DOHH2 (cell line): ENCODE results near the gene TFAP2D.

Experiments
- EZH2phosphoT487 ChIP-seq: fragments of 200-600 bp; sonication (generic); IDR thresholded peaks from 2 replicates; pipeline ENCODE4 v1.6.1; 2017; ENCODE audit warnings: borderline replicate concordance, mild to moderate bottlenecking, antibody characterized with exemption, low read length, moderate library complexity, mixed read lengths
- TF ChIP-seq, protein P1 (sequence below): fragments of 200-600 bp; sonication (generic); IDR thresholded peaks from one replicate; pipeline ENCODE4 v1.5.1; 2014; ENCODE audit warnings: antibody characterized with exemption, mild to moderate bottlenecking, low read depth, low read length; ENCODE audit not compliant: poor library complexity, severe bottlenecking

DNA sequence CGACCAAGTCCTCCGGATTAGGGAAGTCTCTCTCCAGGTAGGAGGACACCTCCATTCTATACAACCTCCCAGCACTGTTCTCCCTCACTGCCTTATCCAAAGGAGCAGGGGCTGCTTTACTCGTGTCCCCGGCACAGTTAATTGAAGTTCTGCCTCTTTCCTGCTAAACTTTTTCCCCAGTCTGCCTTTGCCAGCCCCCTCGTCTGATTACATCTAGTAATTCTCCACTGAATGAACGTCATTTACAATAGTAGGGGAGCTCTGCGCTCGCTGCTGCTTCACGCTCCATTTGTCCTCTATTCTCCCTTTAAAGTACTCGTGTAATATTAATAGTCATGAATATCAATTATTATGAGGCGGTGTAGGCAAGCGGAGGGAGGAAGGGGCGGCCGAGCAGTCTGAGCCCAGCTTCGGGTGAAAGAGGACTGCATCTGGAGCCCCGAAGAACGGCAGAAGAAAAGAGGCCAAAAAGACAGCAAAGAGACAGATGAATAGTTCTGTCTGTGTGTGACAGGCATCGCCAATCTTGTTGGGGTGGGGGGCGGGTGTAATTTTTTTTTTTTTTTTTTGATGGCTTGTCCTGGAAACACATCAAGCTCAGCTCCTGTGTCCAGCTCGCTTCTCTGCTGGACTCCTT, 108.2 kb downstream of the TFAP2D start:
- TF ChIP-seq, protein P1, sequence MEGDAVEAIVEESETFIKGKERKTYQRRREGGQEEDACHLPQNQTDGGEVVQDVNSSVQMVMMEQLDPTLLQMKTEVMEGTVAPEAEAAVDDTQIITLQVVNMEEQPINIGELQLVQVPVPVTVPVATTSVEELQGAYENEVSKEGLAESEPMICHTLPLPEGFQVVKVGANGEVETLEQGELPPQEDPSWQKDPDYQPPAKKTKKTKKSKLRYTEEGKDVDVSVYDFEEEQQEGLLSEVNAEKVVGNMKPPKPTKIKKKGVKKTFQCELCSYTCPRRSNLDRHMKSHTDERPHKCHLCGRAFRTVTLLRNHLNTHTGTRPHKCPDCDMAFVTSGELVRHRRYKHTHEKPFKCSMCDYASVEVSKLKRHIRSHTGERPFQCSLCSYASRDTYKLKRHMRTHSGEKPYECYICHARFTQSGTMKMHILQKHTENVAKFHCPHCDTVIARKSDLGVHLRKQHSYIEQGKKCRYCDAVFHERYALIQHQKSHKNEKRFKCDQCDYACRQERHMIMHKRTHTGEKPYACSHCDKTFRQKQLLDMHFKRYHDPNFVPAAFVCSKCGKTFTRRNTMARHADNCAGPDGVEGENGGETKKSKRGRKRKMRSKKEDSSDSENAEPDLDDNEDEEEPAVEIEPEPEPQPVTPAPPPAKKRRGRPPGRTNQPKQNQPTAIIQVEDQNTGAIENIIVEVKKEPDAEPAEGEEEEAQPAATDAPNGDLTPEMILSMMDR = no peak
- TF ChIP-seq EZH2phosphoT487 = no peak
